Activated effector memory CD4-positive, alpha-beta T cell treated with anti-CD3 and anti-CD28 coated beads, Interleukin-2, amount 50 U/mL, for 16 hours (primary cell): ENCODE data around the gene CYP2W1.

Experiments
- DNase-seq: peaks from one replicate; pipeline ENCODE4 v3.0.0-alpha.2; 2020

The CYP2W1 gene

DNA sequence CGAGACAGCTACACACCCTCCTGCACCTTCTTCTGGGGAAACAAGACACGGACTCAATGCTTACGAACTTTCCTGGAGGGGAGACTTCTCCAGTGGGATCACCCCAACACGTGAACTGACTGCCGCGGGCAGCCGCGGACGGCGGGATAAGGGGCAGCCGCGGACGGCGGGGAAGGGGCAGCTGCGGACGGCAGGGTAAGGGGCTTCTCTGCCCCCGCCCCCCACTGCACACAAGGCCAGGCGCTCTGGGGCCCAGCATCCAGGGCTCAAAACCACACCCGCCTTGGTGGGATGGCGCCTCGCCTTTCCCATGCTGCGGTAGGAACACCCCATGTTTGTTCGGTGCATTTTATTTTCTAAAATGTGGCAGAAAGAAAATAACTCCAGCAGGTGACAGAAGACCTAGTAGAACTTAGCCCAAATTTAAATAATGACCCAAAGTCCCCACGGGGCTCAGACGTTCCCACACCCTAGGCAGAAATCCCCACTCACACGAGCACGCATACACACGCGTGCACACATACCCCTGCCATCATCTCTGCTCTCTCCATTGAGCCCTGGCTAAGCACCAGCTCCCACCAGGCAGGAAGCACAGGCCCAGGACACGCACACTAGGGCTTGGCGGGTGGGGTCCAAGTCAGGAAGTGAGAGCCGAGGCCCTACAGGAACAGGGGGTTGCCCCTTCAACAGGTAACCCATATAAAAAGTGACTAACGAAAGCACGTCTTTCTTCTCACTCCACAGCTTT is 34.8 kb downstream of the CYP2W1 start:
- DNase-seq: no peak

GRCh38 chr7:1018334-1018695 is 35.3 kb downstream of the CYP2W1 start:
- DNase-seq: no peak

- DNase-seq: no peak
These were observed 36.3 kb downstream of the CYP2W1 start for GRCh38 chr7:1019255-1019785.

- DNase-seq: no peak
These were observed 37.0 kb downstream of the CYP2W1 start for GRCh38 chr7:1019789-1020610.

- no peak for DNase-seq
These were observed 37.9 kb downstream of the CYP2W1 start for GRCh38 chr7:1020849-1021251.

GRCh38 chr7:1021366-1021765 is 38.4 kb downstream of the CYP2W1 start:
- DNase-seq: no peak

DNA sequence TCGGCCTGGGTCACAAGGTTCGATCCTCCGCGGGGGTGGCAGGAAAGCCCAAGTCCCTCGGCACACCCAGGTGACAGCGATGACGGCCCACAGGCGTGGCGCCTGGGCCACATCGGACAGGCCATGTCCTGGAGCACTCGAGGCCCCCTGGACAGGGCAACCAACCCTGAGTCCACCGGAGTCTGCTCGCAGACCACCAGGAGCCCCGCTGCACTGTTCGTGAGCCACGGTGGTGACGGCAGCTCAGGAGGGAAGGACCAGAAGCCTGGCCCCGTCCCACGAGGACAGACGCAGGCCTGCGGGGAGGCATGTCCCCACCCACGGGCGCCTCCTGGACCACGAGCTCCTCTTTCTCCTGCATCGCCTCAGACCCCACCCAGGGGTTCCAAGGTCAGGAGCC is 39.0 kb downstream of the CYP2W1 start:
- no peak for DNase-seq

GRCh38 chr7:1022356-1022755 is 39.4 kb downstream of the CYP2W1 start:
- DNase-seq: no peak

GRCh38 chr7:1022801-1023465 is 40.0 kb downstream of the CYP2W1 start:
- DNase-seq: no peak

DNA sequence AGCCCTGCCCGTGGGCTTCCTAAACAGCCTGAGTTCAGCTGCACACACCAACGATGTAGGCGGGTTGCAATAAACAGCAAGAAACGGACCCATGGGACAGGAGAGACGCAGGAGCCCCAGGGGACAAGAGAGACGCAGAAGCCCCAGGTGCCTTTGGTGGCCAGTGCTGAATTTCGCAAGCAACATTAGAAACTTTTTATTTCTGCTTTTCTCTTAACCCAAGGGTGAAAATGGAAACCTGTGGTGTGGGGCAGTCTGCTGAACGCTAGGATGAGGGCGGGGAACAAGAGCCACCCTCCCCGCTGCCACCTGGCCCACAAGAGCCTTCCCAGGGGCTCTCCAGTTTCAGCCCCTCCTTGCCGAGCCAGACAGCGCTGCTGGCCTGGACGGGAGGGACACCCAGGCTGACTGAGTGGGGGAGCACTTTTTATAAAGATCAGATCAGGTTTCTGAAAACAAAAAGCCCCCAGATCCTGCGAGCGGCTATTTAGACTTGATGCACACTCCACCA is 41.4 kb downstream of the CYP2W1 start:
- DNase-seq: no peak

DNA sequence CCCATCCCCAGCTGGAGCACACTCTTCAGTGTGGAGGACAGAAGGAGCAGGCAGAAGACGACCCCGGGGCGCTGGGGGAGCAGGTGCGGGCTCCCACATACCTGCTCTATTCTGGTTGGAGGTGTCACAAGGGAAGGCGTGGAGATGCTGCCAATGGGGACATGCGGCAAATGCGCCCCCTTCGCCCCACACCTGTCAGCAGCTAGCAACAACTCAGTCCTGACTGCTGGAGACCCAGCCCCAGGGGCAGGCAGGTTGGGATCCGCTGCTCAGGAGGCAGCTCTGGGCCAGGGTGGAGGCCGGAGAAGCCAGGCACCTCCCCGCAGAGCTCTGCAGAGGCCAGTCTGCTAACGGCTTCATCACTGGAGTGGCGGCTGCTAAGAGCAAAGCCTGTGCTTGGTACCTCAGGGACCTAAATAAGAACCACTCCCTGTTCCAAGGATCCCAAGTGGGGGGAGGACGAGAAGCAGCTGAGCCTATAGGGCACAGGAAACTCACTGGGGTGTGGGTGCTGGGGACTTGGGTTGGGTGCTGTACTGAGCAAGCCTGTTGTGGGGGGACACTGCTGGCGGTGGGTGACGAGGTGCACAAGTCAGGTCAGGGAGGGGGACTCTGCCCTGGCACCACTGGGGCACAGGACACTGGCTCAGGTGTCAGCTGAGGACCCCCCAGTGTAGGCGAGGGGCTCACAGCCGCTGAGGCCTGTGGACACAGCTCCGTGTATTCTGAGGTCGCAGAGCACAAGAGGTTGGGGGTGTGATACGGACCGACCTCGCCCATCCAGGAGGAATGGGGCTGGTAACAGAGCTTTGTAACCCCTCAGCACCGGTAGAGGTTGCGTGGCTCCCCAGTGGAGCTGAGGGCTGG is 42.1 kb downstream of the CYP2W1 start:
- no peak for DNase-seq

DNA sequence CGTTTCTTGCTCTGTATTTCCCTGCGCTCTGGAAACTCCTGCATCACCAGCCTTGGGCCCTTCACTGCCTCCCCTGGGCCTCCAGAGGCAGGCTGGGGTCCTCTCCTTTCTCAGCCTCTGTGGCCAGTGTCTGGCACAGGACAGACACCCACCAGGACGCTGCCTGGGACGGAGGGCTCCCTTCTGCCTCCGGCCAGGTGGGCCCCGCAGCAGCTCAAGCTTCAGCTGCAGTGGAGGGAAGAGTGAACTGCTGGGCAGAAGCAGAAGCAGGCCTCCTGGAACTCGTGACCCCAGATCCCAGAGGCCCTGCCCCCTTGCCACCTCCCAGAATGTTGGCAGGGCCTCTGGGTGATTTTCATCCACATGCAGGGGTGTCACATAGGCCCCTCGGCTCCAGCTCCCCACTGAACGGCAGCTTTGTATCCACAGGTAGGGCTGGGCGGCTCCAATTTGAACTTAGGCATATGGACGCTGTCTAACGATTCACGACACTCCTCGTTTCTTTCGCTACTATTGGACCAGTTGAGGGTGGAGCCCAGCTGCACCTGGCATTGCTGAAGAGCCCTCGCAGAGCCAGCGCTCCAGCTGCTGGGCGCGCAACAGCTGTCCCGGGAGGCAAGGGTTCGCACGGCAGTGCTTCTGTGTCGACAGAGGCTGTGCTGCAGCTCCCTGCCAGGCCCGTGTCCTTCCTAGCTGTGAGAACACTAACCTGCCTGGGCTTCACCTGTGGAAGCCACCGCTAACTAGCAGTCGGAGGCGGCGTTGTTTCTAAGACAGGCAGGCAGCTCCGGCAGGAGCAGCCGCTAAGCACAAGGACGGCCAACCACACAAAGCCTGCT is 43.0 kb downstream of the CYP2W1 start:
- no peak for DNase-seq

- no peak for DNase-seq
These were observed 43.8 kb downstream of the CYP2W1 start for GRCh38 chr7:1026721-1027161.

- no peak for DNase-seq
These were observed 44.5 kb downstream of the CYP2W1 start for GRCh38 chr7:1027242-1028043.

GRCh38 chr7:1028044-1028770 is 45.2 kb downstream of the CYP2W1 start:
- peak; percentile 94 for DNase-seq

DNA sequence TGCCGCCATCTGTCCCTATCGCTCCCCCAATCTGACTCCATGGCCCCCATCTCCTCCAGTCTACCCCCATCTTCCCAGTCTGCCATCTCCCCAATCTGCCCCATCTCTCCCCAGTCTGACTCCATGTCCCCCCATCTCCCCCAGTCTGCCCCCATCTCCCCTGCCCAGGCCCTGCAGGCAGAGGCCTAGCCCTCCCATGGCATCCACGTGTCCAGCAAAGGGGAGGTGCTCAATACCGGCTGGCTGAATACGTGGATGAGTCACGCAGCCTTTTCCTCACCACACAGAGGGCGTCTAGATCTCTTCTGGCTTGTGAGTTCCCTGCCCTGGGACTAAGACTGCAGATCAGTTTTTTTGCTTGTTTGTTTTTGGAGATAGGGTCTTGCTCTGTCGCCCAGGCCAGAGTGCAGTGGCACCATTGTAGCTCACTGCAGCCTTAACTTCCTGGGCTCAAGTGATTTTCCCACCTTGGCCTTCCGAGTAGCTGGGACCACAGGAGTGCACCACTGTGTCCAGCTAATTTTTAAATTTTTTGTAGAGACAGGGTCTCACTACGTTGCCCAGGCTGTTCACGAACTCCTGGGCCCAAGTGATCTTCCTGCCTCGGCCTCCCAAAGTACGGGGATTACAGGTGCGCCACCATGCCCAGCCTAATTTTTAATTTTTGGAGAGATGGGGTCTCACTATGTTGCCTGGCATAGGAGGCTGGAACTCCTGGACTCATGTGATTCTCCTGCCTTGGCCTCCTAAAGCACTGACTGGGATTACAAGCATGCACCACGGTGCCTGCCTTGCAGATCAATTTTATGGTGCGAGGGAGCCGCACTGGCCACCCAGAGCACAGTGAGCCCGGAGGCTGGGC is 46.0 kb downstream of the CYP2W1 start:
- DNase-seq: peak; percentile 86

- no peak for DNase-seq
These were observed 46.9 kb downstream of the CYP2W1 start for GRCh38 chr7:1029637-1030443.
